Transverse colon (tissue), 4 donors: ENCODE data around the gene POLRMT. TPM values are rescaled to one million over a fixed set of nuclear protein-coding genes. Genes with fewer than 3 reads are reported as not detected.

Source experiments
- DNase-seq: peaks from one replicate; pipeline ENCODE4 v3.0.0-alpha.2; 2019
- H3K27ac ChIP-seq, 4 donors: fragments of 200-600 bp; sonication (generic); 2 replicates each; pipeline ENCODE4 v1.5.1; 2016 to 2018; ENCODE audit warnings: inconsistent platforms in 4 of 4
- H3K27me3 ChIP-seq: fragments of 200-600 bp; sonication (generic); 2 replicates; pipeline ENCODE4 v1.5.1; 2017; ENCODE audit warnings: inconsistent platforms
- H3K36me3 ChIP-seq, 4 donors: fragments of 200-600 bp; sonication (generic); 2 replicates each; pipeline ENCODE4 v1.5.1; 2017 to 2019; ENCODE audit warnings: inconsistent platforms in 4 of 4
- H3K4me1 ChIP-seq, 4 donors: fragments of 200-600 bp; sonication (generic); 2 replicates each; pipeline ENCODE4 v1.5.1; 2017 to 2020; ENCODE audit warnings: inconsistent platforms in 4 of 4
- H3K4me3 ChIP-seq, 4 donors: fragments of 200-600 bp; sonication (generic); 1 replicate in 1 of 4; 2 replicates in 3 of 4; pipeline versions ENCODE4 v1.5.1 to v1.6.1; 2017 to 2019; ENCODE audit warnings: inconsistent platforms in 4 of 4
- H3K9me3 ChIP-seq, 2 donors: fragments of 200-600 bp; sonication (generic); 2 replicates each; pipeline ENCODE4 v1.5.1; 2017 to 2019; ENCODE audit warnings: inconsistent platforms in 2 of 2
- EP300 ChIP-seq: sonication (generic); formaldehyde crosslinking; IDR thresholded peaks from one replicate; pipeline ENCODE4 v1.6.1; 2017; ENCODE audit warnings: antibody characterized with exemption, low read depth
- POLR2A ChIP-seq: fragments of 450-650 bp; IDR thresholded peaks from one replicate; pipeline ENCODE4 v1.6.1; 2016; ENCODE audit warnings: antibody characterized with exemption, mild to moderate bottlenecking, moderate library complexity
- POLR2AphosphoS5 ChIP-seq, 3 donors: sonication (generic); formaldehyde crosslinking; IDR thresholded peaks; one replicate each; pipeline ENCODE4 v1.6.1; 2016; ENCODE audit warnings: antibody characterized with exemption in 3 of 3
- WGBS, 2 donors: methylation state at CpG; one replicate each; pipeline ENCODE4 v1.1.5; 2018; ENCODE audit warnings: low coverage in 1 of 2; 5-methylcytosine and 5-hydroxymethylcytosine counted together
- in situ Hi-C, 4 donors: fragments of 200-750 bp; cut with MboI; loops; one replicate each; pipeline versions ENCODE4 v1.15.0 to v1.15.1; 2017; ENCODE audit warnings: low sequenced_read_pairs in 3 of 4, low pct_ligation_motif_present in 1 of 4, low pct_unique_long_range_greater_than_20kb in 1 of 4
- intact Hi-C: fragments of 100-400 bp; cut with DNase I; formaldehyde crosslinking; loops from one replicate; pipeline ENCODE4 v1.15.1; 2023; ENCODE audit warnings: low total_unique reads
- total RNA-seq, 4 donors: library from RNA; depleted of rRNA; stranded (reverse); fragments of >200 nt; gene quantifications; one replicate each; pipeline ENCODE4 v1.1.0, GENCODE V29; 2016
- TF ChIP-seq, protein P1 (sequence below), 5 experiments: fragments of 200-600 bp in 3 of 5; fragments of 450-650 bp in 2 of 5; sonication (generic) in 3 of 5; IDR thresholded peaks; 1 replicate in 2 of 5; 2 replicates in 3 of 5; pipeline ENCODE4 v1.5.1; 2016 to 2017; ENCODE audit warnings: antibody characterized with exemption in 5 of 5, inconsistent platforms in 3 of 5, mild to moderate bottlenecking in 2 of 5, moderate library complexity in 1 of 5

The POLRMT gene
- total RNA-seq, 4 donors from 2014 or later = 45.9 to 114 (median 63.9) TPM

GRCh38 chr19:652467-653389, 19.4 kb upstream of the POLRMT start:
- intact Hi-C loops = no loop called here
- 94% methylated on average over 3 to 46 of the region's 54 CpGs for WGBS, 2 donors
- no peaks in the 10 kb centered on the region for H3K27me3 ChIP-seq
- peaks cover 2 to 5% (median 4%) of the 10 kb centered on the region in 4 donors for H3K4me1 ChIP-seq
- DNase-seq = no peak
- peaks cover 0 to 31% (median 16%) of the 10 kb centered on the region in 4 donors for H3K36me3 ChIP-seq
- in situ Hi-C loops = no loop called here
- no peaks in the 10 kb centered on the region for H3K9me3 ChIP-seq
- no peak overlapping the region for H3K4me3 ChIP-seq
- TF ChIP-seq, protein P1, sequence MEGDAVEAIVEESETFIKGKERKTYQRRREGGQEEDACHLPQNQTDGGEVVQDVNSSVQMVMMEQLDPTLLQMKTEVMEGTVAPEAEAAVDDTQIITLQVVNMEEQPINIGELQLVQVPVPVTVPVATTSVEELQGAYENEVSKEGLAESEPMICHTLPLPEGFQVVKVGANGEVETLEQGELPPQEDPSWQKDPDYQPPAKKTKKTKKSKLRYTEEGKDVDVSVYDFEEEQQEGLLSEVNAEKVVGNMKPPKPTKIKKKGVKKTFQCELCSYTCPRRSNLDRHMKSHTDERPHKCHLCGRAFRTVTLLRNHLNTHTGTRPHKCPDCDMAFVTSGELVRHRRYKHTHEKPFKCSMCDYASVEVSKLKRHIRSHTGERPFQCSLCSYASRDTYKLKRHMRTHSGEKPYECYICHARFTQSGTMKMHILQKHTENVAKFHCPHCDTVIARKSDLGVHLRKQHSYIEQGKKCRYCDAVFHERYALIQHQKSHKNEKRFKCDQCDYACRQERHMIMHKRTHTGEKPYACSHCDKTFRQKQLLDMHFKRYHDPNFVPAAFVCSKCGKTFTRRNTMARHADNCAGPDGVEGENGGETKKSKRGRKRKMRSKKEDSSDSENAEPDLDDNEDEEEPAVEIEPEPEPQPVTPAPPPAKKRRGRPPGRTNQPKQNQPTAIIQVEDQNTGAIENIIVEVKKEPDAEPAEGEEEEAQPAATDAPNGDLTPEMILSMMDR (IDR thresholded peaks at IDR 0.05) = no peak
- TF ChIP-seq POLR2A (no peak), POLR2AphosphoS5 (IDR thresholded peaks at IDR 0.05) (no peak), EP300 (no peak)
- no peak overlapping the region for H3K27ac ChIP-seq

DNA sequence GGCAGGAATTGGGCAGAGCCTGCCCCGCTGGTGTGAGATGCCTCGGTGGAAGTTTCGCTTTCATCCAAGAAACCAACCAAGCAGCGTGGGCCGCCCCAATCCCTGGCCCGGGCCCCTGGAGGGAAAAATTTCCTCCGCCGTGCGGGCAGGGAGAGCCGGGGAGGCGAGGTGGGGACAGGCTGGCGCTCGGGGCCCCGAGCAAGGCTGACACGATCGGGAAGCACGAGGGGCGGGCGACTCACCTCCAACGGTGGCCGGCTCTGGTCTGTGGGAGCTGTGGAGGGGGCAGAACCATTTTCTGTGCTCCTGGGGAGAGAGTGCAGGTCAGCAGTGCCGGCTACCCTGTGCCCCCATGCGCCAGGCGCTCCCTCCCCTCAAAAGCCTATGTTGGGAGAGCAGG, 18.7 kb upstream of the POLRMT start:
- in situ Hi-C loops (no loop called here), intact Hi-C loops (no loop called here)
- peaks cover 0 to 2% (median 0%) of the 10 kb centered on the region in 4 donors for H3K4me1 ChIP-seq
- DNase-seq = no peak
- peaks cover 0 to 38% (median 21%) of the 10 kb centered on the region in 4 donors for H3K36me3 ChIP-seq
- H3K27ac ChIP-seq = no peak overlapping the region
- TF ChIP-seq POLR2A (no peak), EP300 (no peak), POLR2AphosphoS5 (IDR thresholded peaks at IDR 0.05) (no peak)
- TF ChIP-seq, protein P1 (IDR thresholded peaks at IDR 0.05) = no peak
- no peaks in the 10 kb centered on the region for H3K27me3 ChIP-seq
- no peaks in the 10 kb centered on the region for H3K9me3 ChIP-seq
- 86 to 92% methylated on average over 5 to 24 of the region's 24 CpGs for WGBS, 2 donors
- H3K4me3 ChIP-seq = no peak overlapping the region

DNA sequence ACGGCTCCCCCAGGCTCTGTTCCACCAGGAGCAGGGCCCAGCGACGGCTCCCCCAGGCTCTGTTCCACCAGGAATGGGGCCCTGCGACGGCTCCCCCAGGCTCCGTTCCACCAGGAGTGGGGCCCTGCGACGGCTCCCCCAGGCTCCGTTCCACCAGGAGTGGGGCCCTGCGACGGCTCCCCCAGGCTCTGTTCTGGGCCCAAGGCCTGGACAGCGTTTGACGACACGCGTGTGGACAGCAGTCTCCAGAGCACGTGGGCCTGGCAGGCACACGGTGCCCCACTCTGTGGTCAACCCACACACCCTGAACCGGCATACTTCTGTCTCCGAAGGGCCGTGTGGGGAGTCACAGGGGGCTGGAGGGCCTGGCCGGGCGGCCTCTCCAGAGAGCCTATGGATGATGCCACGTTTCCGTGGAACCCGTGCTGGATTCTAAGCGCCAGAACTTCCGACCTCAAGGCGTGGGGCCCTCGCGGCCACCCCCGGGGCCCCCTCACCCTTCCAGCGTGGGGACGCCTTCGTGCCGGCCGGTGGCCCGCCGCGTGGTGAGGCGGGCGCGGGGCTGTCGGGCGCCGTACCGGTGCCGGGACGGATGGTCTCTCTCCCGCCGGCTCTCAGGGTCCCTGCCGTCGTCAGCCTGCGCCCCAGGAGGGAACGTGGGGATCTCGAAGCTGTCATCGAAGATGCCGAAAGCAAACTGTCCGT, 17.9 kb upstream of the POLRMT start:
- in situ Hi-C loops = no loop called here
- TF ChIP-seq POLR2AphosphoS5 (IDR thresholded peaks at IDR 0.05) (no peak), POLR2A (no peak), EP300 (no peak)
- TF ChIP-seq, protein P1 (IDR thresholded peaks at IDR 0.05) = no peak
- intact Hi-C loops = no loop called here
- Histone ChIP-seq H3K4me3 (no peak overlapping the region), H3K36me3 (peaks cover 0 to 39% (median 23%) of the 10 kb centered on the region in 4 donors), H3K4me1 (no peaks in the 10 kb centered on the region), H3K27me3 (no peaks in the 10 kb centered on the region), H3K9me3 (no peaks in the 10 kb centered on the region), H3K27ac (no peak overlapping the region)
- WGBS, 2 donors = 95 to 100% methylated on average over 1 to 51 of the region's 58 CpGs
- DNase-seq = no peak

GRCh38 chr19:650121-650520, 16.8 kb upstream of the POLRMT start:
- in situ Hi-C loops (no loop called here), intact Hi-C loops (no loop called here)
- Histone ChIP-seq H3K27ac (no peak overlapping the region), H3K4me3 (no peak overlapping the region), H3K9me3 (no peaks in the 10 kb centered on the region), H3K4me1 (no peaks in the 10 kb centered on the region), H3K27me3 (no peaks in the 10 kb centered on the region), H3K36me3 (peaks cover 0 to 39% (median 23%) of the 10 kb centered on the region in 4 donors)
- WGBS, 2 donors = 91% methylated on average over 11 of the region's 11 CpGs; no CpG with 5 or more reads in 1 of the 2 donors
- TF ChIP-seq POLR2AphosphoS5 (IDR thresholded peaks at IDR 0.05) = no peak
- TF ChIP-seq EP300 = no peak
- TF ChIP-seq, protein P1 (IDR thresholded peaks at IDR 0.05) = no peak
- no peak for TF ChIP-seq POLR2A
- no peak for DNase-seq
